Cardiac muscle cell (in vitro differentiated cells and primary cell): ENCODE results near the gene NAPG. TPM values are rescaled to one million over a fixed set of nuclear protein-coding genes. Genes with fewer than 3 reads are reported as not detected.

ENCODE experiments used
- DNase-seq, 2 donors: peaks; one replicate each; pipeline versions ENCODE4 v3.0.0 to v3.0.0-alpha.2; 2010 to 2017; ENCODE audit warnings: low read depth in 1 of 2, low spot score in 1 of 2
- H3K27ac ChIP-seq: fragments of 200-600 bp; sonication (generic); 2 replicates; pipeline ENCODE4 v1.5.1; 2016
- H3K27me3 ChIP-seq: fragments of 200-600 bp; sonication (generic); 2 replicates; pipeline ENCODE4 v1.6.0; 2016; ENCODE audit warnings: control low read depth
- H3K36me3 ChIP-seq: fragments of 200-600 bp; sonication (generic); 2 replicates; pipeline ENCODE4 v1.5.1; 2016; ENCODE audit warnings: control low read depth
- H3K4me1 ChIP-seq: fragments of 200-600 bp; sonication (generic); 2 replicates; pipeline ENCODE4 v1.8.1; 2017; ENCODE audit warnings: low read depth, mild to moderate bottlenecking, mixed run types
- H3K4me3 ChIP-seq: fragments of 200-600 bp; sonication (generic); 2 replicates; pipeline ENCODE4 v1.5.1; 2016; ENCODE audit warnings: mild to moderate bottlenecking
- H3K9me3 ChIP-seq: fragments of 200-600 bp; sonication (generic); 2 replicates; pipeline ENCODE4 v1.5.1; 2017; ENCODE audit warnings: low read depth, mild to moderate bottlenecking, control low read depth
- CTCF ChIP-seq: IDR thresholded peaks from 2 replicates; pipeline ENCODE4 v1.5.1; 2012; ENCODE audit warnings: low read depth, mild to moderate bottlenecking, low read length
- polyA plus RNA-seq: library from polyadenylated mRNA; unstranded; fragments of >200 nt; fragmentation: Nextera tagmentation; extraction: Ambion mirVana; gene quantifications from 2 replicates; pipeline ENCODE4 v1.2.1, GENCODE V29; 2016
- total RNA-seq: library from RNA; depleted of rRNA; stranded (reverse); fragments of >200 nt; gene quantifications from 2 replicates; pipeline ENCODE4 v1.2.3, GENCODE V29; 2016

The NAPG gene
- total and polyA plus RNA-seq, 2 experiments from 2014 or later = 21.7 to 26.5 TPM

- Histone ChIP-seq H3K36me3 (no peaks in the 10 kb centered on the region), H3K27me3 (no peaks in the 10 kb centered on the region), H3K4me1 (peaks cover 12% of the 10 kb centered on the region), H3K9me3 (no peaks in the 10 kb centered on the region), H3K4me3 (no peak overlapping the region), H3K27ac (no peak overlapping the region)
- DNase-seq = no peak
- no peak for TF ChIP-seq CTCF
Observed at GRCh38 chr18:10514601-10515000, 11.2 kb upstream of the NAPG start.

GRCh38 chr18:10515456-10515855 is 10.4 kb upstream of the NAPG start:
- Histone ChIP-seq H3K36me3 (no peaks in the 10 kb centered on the region), H3K27me3 (no peaks in the 10 kb centered on the region), H3K4me1 (peaks cover 12% of the 10 kb centered on the region), H3K27ac (no peak overlapping the region), H3K4me3 (no peak overlapping the region), H3K9me3 (no peaks in the 10 kb centered on the region)
- TF ChIP-seq CTCF = no peak
- DNase-seq = no peak

GRCh38 chr18:10516078-10516477 is 9.7 kb upstream of the NAPG start:
- no peak for TF ChIP-seq CTCF
- no peaks in the 10 kb centered on the region for H3K27me3 ChIP-seq
- H3K4me1 ChIP-seq = peaks cover 8% of the 10 kb centered on the region
- no peak overlapping the region for H3K4me3 ChIP-seq
- DNase-seq = no peak
- no peaks in the 10 kb centered on the region for H3K36me3 ChIP-seq
- H3K9me3 ChIP-seq = no peaks in the 10 kb centered on the region
- H3K27ac ChIP-seq = no peak overlapping the region

- Histone ChIP-seq H3K9me3 (no peaks in the 10 kb centered on the region), H3K27me3 (no peaks in the 10 kb centered on the region), H3K27ac (no peak overlapping the region), H3K36me3 (no peaks in the 10 kb centered on the region), H3K4me3 (no peak overlapping the region), H3K4me1 (peaks cover 7% of the 10 kb centered on the region)
- peak; percentile 53 for TF ChIP-seq CTCF
- peak; percentile 73 to 75 for DNase-seq
Observed at GRCh38 chr18:10518595-10519255, 7.1 kb upstream of the NAPG start.

GRCh38 chr18:10519366-10519765 is 6.5 kb upstream of the NAPG start:
- peak in 1 of 2 donors; percentile 43 for DNase-seq
- Histone ChIP-seq H3K36me3 (no peaks in the 10 kb centered on the region), H3K27me3 (no peaks in the 10 kb centered on the region), H3K4me1 (peaks cover 7% of the 10 kb centered on the region), H3K4me3 (no peak overlapping the region), H3K27ac (no peak overlapping the region), H3K9me3 (no peaks in the 10 kb centered on the region)
- no peak for TF ChIP-seq CTCF
